A549 (cell line): ENCODE data around the gene DNAH8. TPM values are rescaled to one million over a fixed set of nuclear protein-coding genes. Genes with fewer than 3 reads are reported as not detected.

Source experiments
- ATAC-seq, 2 experiments: fragments of 200-7000 bp in 1 of 2; fragments of >200 bp in 1 of 2; cut with Nextera tagmentation in 1 of 2; cut with Tn5 transposase in 1 of 2; 3 replicates each; pipeline versions ENCODE4 v1.8.0 to v1.9.1; 2018 to 2020; ENCODE audit warnings: mild to moderate bottlenecking in 1 of 2, moderate library complexity in 1 of 2
- CTCF ChIA-PET: fragments of 300-600 bp; sonication (Branson Sonifier 250); formaldehyde crosslinking; extraction: SDS; loops from one replicate; lab custom pipeline; 2021; ENCODE audit warnings: antibody characterized with exemption, inconsistent platforms; lab: Yijun Ruan, JAX
- POLR2A ChIA-PET: fragments of 350-600 bp; formaldehyde crosslinking; extraction: SDS; loops from one replicate; lab custom pipeline; 2021; ENCODE audit warnings: antibody characterized with exemption, inconsistent platforms; lab: Yijun Ruan, JAX
- DNase-seq, 2 experiments: peaks; one replicate each; pipeline versions ENCODE4 v3.0.0 to v3.0.0-alpha.2; 2011 to 2016; ENCODE audit warnings: low read depth in 1 of 2, low spot score in 1 of 2
- FAIRE-seq: peaks from 2 replicates; lab custom pipeline; 2011; peaks lifted over from hg19 to GRCh38; lab: Jason Lieb, UNC
- H3K27ac ChIP-seq, 2 experiments: fragments of >200 bp; sonication (Bioruptor Twin); formaldehyde crosslinking; 3 replicates each; pipeline ENCODE4 v1.5.1; 2016 to 2017
- H3K4me1 ChIP-seq: fragments of >200 bp; sonication (Bioruptor Twin); formaldehyde crosslinking; 3 replicates; pipeline ENCODE4 v1.6.1; 2016
- H3K4me2 ChIP-seq: fragments of >200 bp; sonication (Bioruptor Twin); formaldehyde crosslinking; 3 replicates; pipeline ENCODE4 v1.6.1; 2016
- H3K4me3 ChIP-seq: fragments of >200 bp; sonication (Bioruptor Twin); formaldehyde crosslinking; 3 replicates; pipeline ENCODE4 v1.5.1; 2016
- H3K9me3 ChIP-seq: fragments of >200 bp; sonication (Bioruptor Twin); formaldehyde crosslinking; 3 replicates; pipeline ENCODE4 v1.6.1; 2016
- BHLHE40 ChIP-seq: IDR thresholded peaks from 2 replicates; pipeline ENCODE4 v1.6.1; 2012; ENCODE audit warnings: low read depth, low read length, inconsistent platforms
- CEBPB ChIP-seq, 2 experiments: fragments of >200 bp in 1 of 2; sonication (Bioruptor Twin) in 1 of 2; formaldehyde crosslinking in 1 of 2; IDR thresholded peaks; 2 replicates each; pipeline ENCODE4 v1.6.1; 2012 to 2016
- EP300 ChIP-seq, 2 experiments: fragments of >200 bp; sonication (Bioruptor Twin); formaldehyde crosslinking; IDR thresholded peaks; 2 replicates in 1 of 2; 3 replicates in 1 of 2; pipeline ENCODE4 v1.6.1; 2016 to 2017
- FOSB ChIP-seq: fragments of 250-450 bp; sonication (Bioruptor Pico); IDR thresholded peaks from 2 replicates; pipeline ENCODE4 v1.5.0; 2020; ENCODE audit warnings: mild to moderate bottlenecking, moderate library complexity
- FOSL2 ChIP-seq, 2 experiments: fragments of 450-650 bp in 1 of 2; fragments of >200 bp in 1 of 2; sonication (Bioruptor Twin) in 1 of 2; formaldehyde crosslinking; IDR thresholded peaks; 2 replicates each; pipeline versions ENCODE4 v1.5.0 to v1.6.1; 2016 to 2020; ENCODE audit warnings: mild to moderate bottlenecking in 1 of 2, moderate library complexity in 1 of 2
- HEYL ChIP-seq: fragments of 250-450 bp; sonication (Bioruptor Pico); IDR thresholded peaks from 2 replicates; pipeline ENCODE4 v1.8.0; 2021; ENCODE audit warnings: mild to moderate bottlenecking, moderate library complexity
- HOXB5 ChIP-seq: fragments of 250-450 bp; sonication (Bioruptor Pico); IDR thresholded peaks from 2 replicates; pipeline ENCODE4 v1.5.0; 2020; ENCODE audit warnings: mild to moderate bottlenecking, moderate library complexity
- JUN ChIP-seq, 2 experiments: fragments of >200 bp; sonication (Bioruptor Twin); formaldehyde crosslinking; IDR thresholded peaks; 2 replicates in 1 of 2; 3 replicates in 1 of 2; pipeline ENCODE4 v1.6.1; 2016 to 2017
- MAFK ChIP-seq: fragments of 450-650 bp; IDR thresholded peaks from 2 replicates; pipeline ENCODE4 v1.6.1; 2014; ENCODE audit not compliant: partially characterized antibody
- MAZ ChIP-seq: fragments of 150-350 bp; IDR thresholded peaks from 2 replicates; pipeline ENCODE4 v1.6.1; 2014; ENCODE audit warnings: antibody characterized with exemption, low read depth, low read length, borderline replicate concordance
- NFE2L2 ChIP-seq: fragments of 150-350 bp; conservative IDR thresholded peaks from 2 replicates; pipeline ENCODE4 v1.6.1; 2014; ENCODE audit warnings: low read length
- PHF8 ChIP-seq: fragments of 200-600 bp; sonication (generic); IDR thresholded peaks from 2 replicates; pipeline ENCODE4 v1.6.1; 2016; ENCODE audit warnings: low read depth, mild to moderate bottlenecking, antibody characterized with exemption, moderate library complexity, borderline replicate concordance
- POLR2A ChIP-seq: IDR thresholded peaks from 2 replicates; pipeline ENCODE4 v1.6.1; 2012; ENCODE audit warnings: mild to moderate bottlenecking, low read length
- POLR2AphosphoS2 ChIP-seq: conservative IDR thresholded peaks from 2 replicates; pipeline ENCODE4 v1.6.1; 2012; ENCODE audit warnings: low read length, improper control_type of control experiment, inconsistent platforms
- RNF2 ChIP-seq: fragments of 200-600 bp; sonication (generic); IDR thresholded peaks from 2 replicates; pipeline ENCODE4 v1.6.1; 2016; ENCODE audit warnings: low read depth, mild to moderate bottlenecking, antibody characterized with exemption, moderate library complexity, borderline replicate concordance
- ZFP36 ChIP-seq: fragments of 450-650 bp; IDR thresholded peaks from 2 replicates; pipeline ENCODE4 v1.6.1; 2014; ENCODE audit warnings: borderline replicate concordance; ENCODE audit not compliant: partially characterized antibody
- ZNF302 ChIP-seq: fragments of 250-450 bp; sonication (Bioruptor Pico); IDR thresholded peaks from 2 replicates; pipeline ENCODE4 v1.9.0; 2021; ENCODE audit warnings: inconsistent platforms, mild to moderate bottlenecking, moderate library complexity
- WGBS: methylation state at CpG from one replicate; pipeline ENCODE4 v1.1.6; 2017; ENCODE audit errors: missing lambda C conversion rate; 5-methylcytosine and 5-hydroxymethylcytosine counted together
- polyA plus RNA-seq, 4 experiments: library from polyadenylated mRNA; depleted of rRNA in 3 of 4; stranded (reverse); fragments of >200 nt; fragmentation: RNase III in 1 of 4; extraction: RNeasy Plus Mini Kit Qiagen cat#74134 plus additional on column Dnase treatment in 1 of 4; gene quantifications; 2 replicates in 3 of 4; 3 replicates in 1 of 4; pipeline ENCODE4 v1.2.3, GENCODE V29; 2011 to 2017
- TF ChIP-seq, protein P1 (sequence below): fragments of 450-650 bp; IDR thresholded peaks from 2 replicates; pipeline ENCODE4 v1.6.1; 2014; ENCODE audit warnings: antibody characterized with exemption
- TF ChIP-seq, protein P2 (sequence below): IDR thresholded peaks from 2 replicates; pipeline ENCODE4 v1.6.1; 2012
- TF ChIP-seq, protein P3 (sequence below): fragments of >200 bp; sonication (Bioruptor Twin); formaldehyde crosslinking; IDR thresholded peaks from 3 replicates; pipeline ENCODE4 v1.5.1; 2016
- TF ChIP-seq, protein P4 (sequence below): fragments of 200-600 bp; sonication (generic); IDR thresholded peaks from 2 replicates; pipeline ENCODE4 v1.6.1; 2016; ENCODE audit warnings: antibody characterized with exemption, mild to moderate bottlenecking, moderate library complexity

DNAH8 gene
- polyA plus RNA-seq, 2 of the 4 experiments (the other 2 are of a cell fraction) = not detected

DNA sequence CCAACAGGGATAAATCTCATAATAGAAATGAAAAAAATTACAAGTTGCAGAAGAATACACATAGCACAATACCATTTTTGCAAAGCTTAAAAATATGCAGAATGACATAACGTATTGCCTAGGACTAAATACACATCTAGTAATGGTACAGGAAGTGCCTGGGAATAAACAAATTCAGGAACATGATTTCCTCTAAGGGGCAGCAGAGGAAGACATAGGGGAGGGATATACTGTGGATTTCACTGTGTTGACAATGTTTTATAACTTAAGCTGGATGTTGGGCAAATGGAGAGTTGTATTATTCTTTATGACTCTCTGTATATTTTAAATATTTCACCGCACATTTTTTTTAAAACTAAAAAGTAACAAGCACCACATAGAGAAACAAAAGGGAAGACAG is 6.6 kb upstream of the DNAH8 start (continued):
- TF ChIP-seq, protein P1, sequence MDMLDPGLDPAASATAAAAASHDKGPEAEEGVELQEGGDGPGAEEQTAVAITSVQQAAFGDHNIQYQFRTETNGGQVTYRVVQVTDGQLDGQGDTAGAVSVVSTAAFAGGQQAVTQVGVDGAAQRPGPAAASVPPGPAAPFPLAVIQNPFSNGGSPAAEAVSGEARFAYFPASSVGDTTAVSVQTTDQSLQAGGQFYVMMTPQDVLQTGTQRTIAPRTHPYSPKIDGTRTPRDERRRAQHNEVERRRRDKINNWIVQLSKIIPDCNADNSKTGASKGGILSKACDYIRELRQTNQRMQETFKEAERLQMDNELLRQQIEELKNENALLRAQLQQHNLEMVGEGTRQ = no peak
- no peak for TF ChIP-seq FOSB
- TF ChIP-seq, all 56 proteins: peak for 0

DNA sequence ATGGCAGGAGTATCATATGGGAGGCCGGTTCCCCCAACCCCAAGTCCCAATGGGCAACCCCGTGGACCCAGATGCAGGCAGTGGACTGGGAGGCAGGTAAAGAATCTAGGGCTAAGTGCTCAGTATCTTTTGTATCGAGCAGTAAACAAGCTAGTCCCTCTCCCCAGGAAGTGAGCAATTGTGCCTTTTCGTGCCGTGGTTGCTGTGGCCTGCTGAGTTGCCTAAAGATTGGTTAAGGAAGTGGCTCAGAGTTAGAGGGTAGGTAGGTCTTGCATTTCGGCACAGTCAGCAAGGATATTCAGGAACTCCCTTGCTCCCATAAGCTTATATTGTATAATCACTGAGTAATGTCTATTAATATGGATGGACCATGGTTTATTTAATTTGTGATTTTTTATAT is 1.3 kb upstream of the DNAH8 start:
- H3K4me3 ChIP-seq = no peak overlapping the region
- POLR2A ChIA-PET = interaction anchor here (0.6 kb wide), 1 partner anchor 10 kb away, joined by 3 read pairs; no protein-coding TSS in a partner anchor
- WGBS = 35% methylated on average over 6 of the region's 6 CpGs
- CTCF ChIA-PET = interaction anchor here (1.0 kb wide), 1 partner anchor 13 kb away, joined by 3 read pairs; no protein-coding TSS in a partner anchor
- FAIRE-seq (no peak), DNase-seq (no peak), ATAC-seq (no peak)
- H3K4me1 ChIP-seq = no peaks in the 10 kb centered on the region
- no peak for TF ChIP-seq POLR2AphosphoS2
- no peak for TF ChIP-seq HEYL (CRISPR knock-in tag)
- TF ChIP-seq, protein P2, sequence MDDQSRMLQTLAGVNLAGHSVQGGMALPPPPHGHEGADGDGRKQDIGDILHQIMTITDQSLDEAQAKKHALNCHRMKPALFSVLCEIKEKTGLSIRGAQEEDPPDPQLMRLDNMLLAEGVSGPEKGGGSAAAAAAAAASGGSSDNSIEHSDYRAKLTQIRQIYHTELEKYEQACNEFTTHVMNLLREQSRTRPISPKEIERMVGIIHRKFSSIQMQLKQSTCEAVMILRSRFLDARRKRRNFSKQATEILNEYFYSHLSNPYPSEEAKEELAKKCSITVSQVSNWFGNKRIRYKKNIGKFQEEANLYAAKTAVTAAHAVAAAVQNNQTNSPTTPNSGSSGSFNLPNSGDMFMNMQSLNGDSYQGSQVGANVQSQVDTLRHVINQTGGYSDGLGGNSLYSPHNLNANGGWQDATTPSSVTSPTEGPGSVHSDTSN = no peak
- no peak for TF ChIP-seq JUN (IDR thresholded peaks at IDR 0.05)
- TF ChIP-seq RNF2 = no peak
- TF ChIP-seq PHF8 = no peak
- TF ChIP-seq BHLHE40 = no peak
- TF ChIP-seq, protein P3, sequence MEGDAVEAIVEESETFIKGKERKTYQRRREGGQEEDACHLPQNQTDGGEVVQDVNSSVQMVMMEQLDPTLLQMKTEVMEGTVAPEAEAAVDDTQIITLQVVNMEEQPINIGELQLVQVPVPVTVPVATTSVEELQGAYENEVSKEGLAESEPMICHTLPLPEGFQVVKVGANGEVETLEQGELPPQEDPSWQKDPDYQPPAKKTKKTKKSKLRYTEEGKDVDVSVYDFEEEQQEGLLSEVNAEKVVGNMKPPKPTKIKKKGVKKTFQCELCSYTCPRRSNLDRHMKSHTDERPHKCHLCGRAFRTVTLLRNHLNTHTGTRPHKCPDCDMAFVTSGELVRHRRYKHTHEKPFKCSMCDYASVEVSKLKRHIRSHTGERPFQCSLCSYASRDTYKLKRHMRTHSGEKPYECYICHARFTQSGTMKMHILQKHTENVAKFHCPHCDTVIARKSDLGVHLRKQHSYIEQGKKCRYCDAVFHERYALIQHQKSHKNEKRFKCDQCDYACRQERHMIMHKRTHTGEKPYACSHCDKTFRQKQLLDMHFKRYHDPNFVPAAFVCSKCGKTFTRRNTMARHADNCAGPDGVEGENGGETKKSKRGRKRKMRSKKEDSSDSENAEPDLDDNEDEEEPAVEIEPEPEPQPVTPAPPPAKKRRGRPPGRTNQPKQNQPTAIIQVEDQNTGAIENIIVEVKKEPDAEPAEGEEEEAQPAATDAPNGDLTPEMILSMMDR = no peak
- no peak for TF ChIP-seq CEBPB (IDR thresholded peaks at IDR 0.05)
- TF ChIP-seq, protein P4, sequence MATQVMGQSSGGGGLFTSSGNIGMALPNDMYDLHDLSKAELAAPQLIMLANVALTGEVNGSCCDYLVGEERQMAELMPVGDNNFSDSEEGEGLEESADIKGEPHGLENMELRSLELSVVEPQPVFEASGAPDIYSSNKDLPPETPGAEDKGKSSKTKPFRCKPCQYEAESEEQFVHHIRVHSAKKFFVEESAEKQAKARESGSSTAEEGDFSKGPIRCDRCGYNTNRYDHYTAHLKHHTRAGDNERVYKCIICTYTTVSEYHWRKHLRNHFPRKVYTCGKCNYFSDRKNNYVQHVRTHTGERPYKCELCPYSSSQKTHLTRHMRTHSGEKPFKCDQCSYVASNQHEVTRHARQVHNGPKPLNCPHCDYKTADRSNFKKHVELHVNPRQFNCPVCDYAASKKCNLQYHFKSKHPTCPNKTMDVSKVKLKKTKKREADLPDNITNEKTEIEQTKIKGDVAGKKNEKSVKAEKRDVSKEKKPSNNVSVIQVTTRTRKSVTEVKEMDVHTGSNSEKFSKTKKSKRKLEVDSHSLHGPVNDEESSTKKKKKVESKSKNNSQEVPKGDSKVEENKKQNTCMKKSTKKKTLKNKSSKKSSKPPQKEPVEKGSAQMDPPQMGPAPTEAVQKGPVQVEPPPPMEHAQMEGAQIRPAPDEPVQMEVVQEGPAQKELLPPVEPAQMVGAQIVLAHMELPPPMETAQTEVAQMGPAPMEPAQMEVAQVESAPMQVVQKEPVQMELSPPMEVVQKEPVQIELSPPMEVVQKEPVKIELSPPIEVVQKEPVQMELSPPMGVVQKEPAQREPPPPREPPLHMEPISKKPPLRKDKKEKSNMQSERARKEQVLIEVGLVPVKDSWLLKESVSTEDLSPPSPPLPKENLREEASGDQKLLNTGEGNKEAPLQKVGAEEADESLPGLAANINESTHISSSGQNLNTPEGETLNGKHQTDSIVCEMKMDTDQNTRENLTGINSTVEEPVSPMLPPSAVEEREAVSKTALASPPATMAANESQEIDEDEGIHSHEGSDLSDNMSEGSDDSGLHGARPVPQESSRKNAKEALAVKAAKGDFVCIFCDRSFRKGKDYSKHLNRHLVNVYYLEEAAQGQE = no peak
- no peak for TF ChIP-seq HOXB5 (CRISPR knock-in tag)
- no peak for TF ChIP-seq MAFK
- TF ChIP-seq ZFP36 = no peak
- no peak for TF ChIP-seq MAZ
- no peak for TF ChIP-seq POLR2A
- no peak for TF ChIP-seq EP300 (IDR thresholded peaks at IDR 0.05)
- no peak for TF ChIP-seq FOSL2 (IDR thresholded peaks at IDR 0.05)
- TF ChIP-seq FOSL2 (CRISPR knock-in tag; IDR thresholded peaks at IDR 0.05) = no peak
- no peak for TF ChIP-seq NFE2L2
- no peak for TF ChIP-seq ZNF302 (CRISPR knock-in tag)
- no peak overlapping the region for H3K4me2 ChIP-seq
- H3K27ac ChIP-seq = no peak overlapping the region
- H3K9me3 ChIP-seq = no peaks in the 10 kb centered on the region
